Endothelial cell of umbilical vein (primary cell): ENCODE measurements around the gene OPRL1.

Experiments used
- CTCF ChIP-seq, 2 donors: IDR thresholded peaks; 1 replicate in 1 of 2; 2 replicates in 1 of 2; pipeline ENCODE4 v1.5.1; 2011; ENCODE audit warnings: low read length in 2 of 2, mild to moderate bottlenecking in 2 of 2, moderate library complexity in 2 of 2, control low read depth in 1 of 2, inconsistent platforms in 1 of 2, low read depth in 1 of 2; ENCODE audit not compliant: insufficient read depth in 1 of 2; ENCODE audit errors: extremely low read depth in 1 of 2
- EZH2 ChIP-seq: IDR thresholded peaks from 2 replicates; pipeline ENCODE4 v1.6.1; 2012; ENCODE audit warnings: borderline replicate concordance, low read depth, mild to moderate bottlenecking, moderate library complexity, low read length, inconsistent platforms; ENCODE audit not compliant: severe bottlenecking
- FOS ChIP-seq: IDR thresholded peaks from 2 replicates; pipeline ENCODE4 v1.6.1; 2011; ENCODE audit warnings: mild to moderate bottlenecking, low read length, moderate library complexity, borderline replicate concordance; ENCODE audit not compliant: insufficient read depth
- JUN ChIP-seq: IDR thresholded peaks from 2 replicates; pipeline ENCODE4 v1.6.1; 2011; ENCODE audit warnings: borderline replicate concordance, low read depth; ENCODE audit not compliant: insufficient read length, insufficient read depth
- MYC ChIP-seq: IDR thresholded peaks from one replicate; pipeline ENCODE4 v1.6.1; 2011; ENCODE audit warnings: mild to moderate bottlenecking, low read depth, low read length
- POLR2A ChIP-seq: IDR thresholded peaks from 2 replicates; pipeline ENCODE4 v1.6.1; 2012; ENCODE audit warnings: low read depth, mild to moderate bottlenecking, control low read depth, low read length
- POLR2AphosphoS5 ChIP-seq: IDR thresholded peaks from 2 replicates; pipeline ENCODE4 v1.6.1; 2012; ENCODE audit warnings: low read depth, mild to moderate bottlenecking, control low read depth, low read length, moderate library complexity; ENCODE audit not compliant: insufficient read depth
- TF ChIP-seq, protein P1 (sequence below): IDR thresholded peaks from 2 replicates; pipeline ENCODE4 v1.6.1; 2011; ENCODE audit not compliant: insufficient read depth, insufficient read length

GRCh38 chr20:64091770-64092169, 11.9 kb downstream of the OPRL1 start:
- TF ChIP-seq, protein P1, sequence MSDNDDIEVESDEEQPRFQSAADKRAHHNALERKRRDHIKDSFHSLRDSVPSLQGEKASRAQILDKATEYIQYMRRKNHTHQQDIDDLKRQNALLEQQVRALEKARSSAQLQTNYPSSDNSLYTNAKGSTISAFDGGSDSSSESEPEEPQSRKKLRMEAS, result no peak
- TF ChIP-seq CTCF (IDR thresholded peaks at IDR 0.05; ENCODE audit: extremely low read depth in 1 of 2, insufficient read depth in 1 of 2, low read depth in 1 of 2, low read length in 2 of 2) (no peak), POLR2A (no peak), JUN (no peak), EZH2 (no peak), POLR2AphosphoS5 (no peak), MYC (no peak), FOS (no peak)
